AG09309 (cell line): ENCODE results near the gene CHRNE.

Experiments
- DNase-seq: peaks from one replicate; pipeline ENCODE4 v3.0.0-alpha.2; 2010; ENCODE audit warnings: low read depth
- H3K4me3 ChIP-seq: 2 replicates; pipeline ENCODE4 v1.5.1; 2011; ENCODE audit warnings: mild to moderate bottlenecking, low read depth, low read length, moderate library complexity; ENCODE audit not compliant: control insufficient read depth
- TF ChIP-seq, protein P1 (sequence below): IDR thresholded peaks from 2 replicates; pipeline ENCODE4 v1.5.1; 2011; ENCODE audit warnings: mild to moderate bottlenecking, low read depth, low read length, inconsistent platforms; ENCODE audit not compliant: insufficient read depth, control insufficient read depth; ENCODE audit errors: missing control alignments

The CHRNE gene

DNA sequence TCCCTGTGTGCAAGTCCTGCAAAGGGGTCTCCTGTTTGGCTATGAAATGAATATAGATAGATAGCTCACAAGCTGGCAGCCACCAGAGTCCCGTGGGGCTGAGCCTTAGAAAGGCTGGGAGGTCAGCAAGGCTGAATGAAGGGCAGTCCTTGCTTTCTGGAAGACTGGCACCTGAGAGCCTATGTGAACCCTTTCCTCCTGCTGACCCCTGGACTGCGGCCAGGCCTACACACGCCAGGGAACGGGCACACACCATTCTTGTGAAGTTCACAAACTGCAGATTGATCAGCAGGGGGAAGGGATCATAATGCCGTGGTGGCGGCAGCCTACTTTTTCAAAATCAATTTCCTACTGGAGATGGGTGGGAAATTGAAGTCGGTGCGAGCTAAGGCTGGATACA lies 4.5 kb downstream of the CHRNE start:
- no peak overlapping the region for H3K4me3 ChIP-seq
- TF ChIP-seq, protein P1, sequence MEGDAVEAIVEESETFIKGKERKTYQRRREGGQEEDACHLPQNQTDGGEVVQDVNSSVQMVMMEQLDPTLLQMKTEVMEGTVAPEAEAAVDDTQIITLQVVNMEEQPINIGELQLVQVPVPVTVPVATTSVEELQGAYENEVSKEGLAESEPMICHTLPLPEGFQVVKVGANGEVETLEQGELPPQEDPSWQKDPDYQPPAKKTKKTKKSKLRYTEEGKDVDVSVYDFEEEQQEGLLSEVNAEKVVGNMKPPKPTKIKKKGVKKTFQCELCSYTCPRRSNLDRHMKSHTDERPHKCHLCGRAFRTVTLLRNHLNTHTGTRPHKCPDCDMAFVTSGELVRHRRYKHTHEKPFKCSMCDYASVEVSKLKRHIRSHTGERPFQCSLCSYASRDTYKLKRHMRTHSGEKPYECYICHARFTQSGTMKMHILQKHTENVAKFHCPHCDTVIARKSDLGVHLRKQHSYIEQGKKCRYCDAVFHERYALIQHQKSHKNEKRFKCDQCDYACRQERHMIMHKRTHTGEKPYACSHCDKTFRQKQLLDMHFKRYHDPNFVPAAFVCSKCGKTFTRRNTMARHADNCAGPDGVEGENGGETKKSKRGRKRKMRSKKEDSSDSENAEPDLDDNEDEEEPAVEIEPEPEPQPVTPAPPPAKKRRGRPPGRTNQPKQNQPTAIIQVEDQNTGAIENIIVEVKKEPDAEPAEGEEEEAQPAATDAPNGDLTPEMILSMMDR = no peak
- no peak for DNase-seq

DNA sequence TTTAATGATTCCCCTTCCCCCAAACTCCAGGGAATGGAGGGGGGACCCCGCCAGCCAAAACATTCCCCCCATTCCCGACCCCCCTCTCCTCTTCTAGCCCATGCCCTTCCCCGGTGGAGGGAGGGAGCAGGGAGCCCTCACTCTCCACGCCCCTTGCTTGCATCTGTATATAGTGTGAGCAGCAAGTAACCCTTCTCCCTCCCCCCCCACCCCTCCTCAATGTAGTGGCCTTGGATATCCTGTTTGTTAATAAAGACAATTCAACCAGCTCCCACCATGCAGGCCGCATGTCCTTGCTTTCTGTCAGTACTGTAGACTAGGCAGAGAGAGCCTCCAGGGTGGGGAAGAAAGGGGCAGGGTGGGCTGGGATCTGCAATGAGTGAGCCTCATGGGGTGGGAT lies 5.1 kb downstream of the CHRNE start:
- no peak for DNase-seq
- no peak overlapping the region for H3K4me3 ChIP-seq
- TF ChIP-seq, protein P1 = no peak

DNA sequence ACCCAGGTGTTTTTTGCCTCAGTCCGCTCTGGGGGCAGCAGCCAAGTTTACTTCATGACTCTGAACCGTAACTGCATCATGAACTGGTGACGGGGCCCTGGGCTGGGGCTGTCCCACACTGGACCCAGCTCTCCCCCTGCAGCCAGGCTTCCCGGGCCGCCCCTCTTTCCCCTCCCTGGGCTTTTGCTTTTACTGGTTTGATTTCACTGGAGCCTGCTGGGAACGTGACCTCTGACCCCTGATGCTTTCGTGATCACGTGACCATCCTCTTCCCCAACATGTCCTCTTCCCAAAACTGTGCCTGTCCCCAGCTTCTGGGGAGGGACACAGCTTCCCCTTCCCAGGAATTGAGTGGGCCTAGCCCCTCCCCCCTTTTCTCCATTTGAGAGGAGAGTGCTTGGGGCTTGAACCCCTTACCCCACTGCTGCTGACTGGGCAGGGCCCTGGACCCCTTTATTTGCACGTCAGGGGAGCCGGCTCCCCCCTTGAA lies 5.7 kb downstream of the CHRNE start:
- TF ChIP-seq, protein P1 = no peak
- no peak for DNase-seq
- H3K4me3 ChIP-seq = no peak overlapping the region

DNA sequence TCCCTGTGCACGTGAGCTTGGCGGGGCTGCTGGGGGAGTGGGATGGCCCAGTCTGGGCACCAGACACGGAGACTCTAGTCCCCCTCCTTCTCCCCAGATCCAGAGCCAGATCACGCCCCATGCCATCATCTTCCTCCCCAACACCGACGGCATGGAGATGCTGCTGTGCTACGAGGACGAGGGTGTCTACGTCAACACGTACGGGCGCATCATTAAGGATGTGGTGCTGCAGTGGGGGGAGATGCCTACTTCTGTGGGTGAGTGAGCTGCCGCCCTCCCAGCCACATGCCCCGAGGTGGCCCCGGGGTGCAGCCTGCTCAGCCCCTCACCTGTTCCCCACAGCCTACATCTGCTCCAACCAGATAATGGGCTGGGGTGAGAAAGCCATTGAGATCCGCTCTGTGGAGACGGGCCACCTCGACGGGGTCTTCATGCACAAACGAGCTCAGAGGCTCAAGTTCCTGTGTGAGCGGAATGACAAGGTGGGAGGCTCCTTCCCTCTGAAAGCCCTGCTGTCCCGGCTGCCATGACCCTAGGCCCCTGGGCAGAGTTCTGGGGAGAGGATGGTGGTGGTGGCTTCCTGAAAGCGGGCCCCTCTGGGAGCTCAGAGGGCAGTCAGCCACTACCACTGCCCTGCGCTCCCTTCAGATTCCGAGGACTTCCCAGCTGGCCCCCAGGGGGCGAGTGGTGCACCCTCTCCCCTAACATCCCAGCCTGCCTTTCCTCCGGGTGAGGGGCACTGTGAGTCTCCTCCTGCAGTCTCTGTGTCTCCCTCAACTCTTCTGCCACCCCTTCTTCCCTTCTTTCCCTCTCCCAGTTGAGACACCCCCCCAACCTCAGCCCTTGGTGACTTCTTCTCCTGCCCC lies 6.3 kb downstream of the CHRNE start:
- DNase-seq = no peak
- TF ChIP-seq, protein P1 = no peak
- H3K4me3 ChIP-seq = no peak overlapping the region

DNA sequence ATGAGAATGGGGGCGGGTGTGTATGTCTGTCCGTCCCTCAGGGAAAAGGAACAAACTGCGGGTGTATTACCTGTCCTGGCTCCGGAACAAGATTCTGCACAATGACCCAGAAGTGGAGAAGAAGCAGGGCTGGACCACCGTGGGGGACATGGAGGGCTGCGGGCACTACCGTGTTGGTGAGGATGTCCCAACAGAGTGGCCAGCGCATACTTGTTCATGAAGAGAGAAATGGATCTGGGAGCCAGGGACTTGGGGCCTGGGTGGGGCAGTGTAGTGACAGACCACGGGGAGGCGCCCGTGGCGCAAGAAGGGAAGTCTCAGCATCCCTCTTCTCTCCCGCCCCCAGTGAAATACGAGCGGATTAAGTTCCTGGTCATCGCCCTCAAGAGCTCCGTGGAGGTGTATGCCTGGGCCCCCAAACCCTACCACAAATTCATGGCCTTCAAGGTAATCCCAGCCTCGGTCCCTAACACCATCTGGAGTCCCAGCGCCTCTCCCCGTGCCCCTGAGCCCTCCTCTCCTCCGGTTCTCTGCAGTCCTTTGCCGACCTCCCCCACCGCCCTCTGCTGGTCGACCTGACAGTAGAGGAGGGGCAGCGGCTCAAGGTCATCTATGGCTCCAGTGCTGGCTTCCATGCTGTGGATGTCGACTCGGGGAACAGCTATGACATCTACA lies 7.1 kb downstream of the CHRNE start:
- H3K4me3 ChIP-seq = no peak overlapping the region
- TF ChIP-seq, protein P1 = no peak
- no peak for DNase-seq

DNA sequence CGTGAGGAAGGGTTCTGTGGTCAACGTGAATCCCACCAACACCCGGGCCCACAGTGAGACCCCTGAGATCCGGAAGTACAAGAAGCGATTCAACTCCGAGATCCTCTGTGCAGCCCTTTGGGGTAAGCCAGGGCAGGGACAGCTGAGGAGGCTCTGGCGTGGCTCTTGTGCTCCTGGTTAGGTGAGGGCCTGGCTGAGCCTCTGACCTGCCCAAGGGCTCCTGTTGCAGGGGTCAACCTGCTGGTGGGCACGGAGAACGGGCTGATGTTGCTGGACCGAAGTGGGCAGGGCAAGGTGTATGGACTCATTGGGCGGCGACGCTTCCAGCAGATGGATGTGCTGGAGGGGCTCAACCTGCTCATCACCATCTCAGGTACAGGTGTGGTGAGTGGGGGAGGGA lies 7.8 kb downstream of the CHRNE start:
- no peak overlapping the region for H3K4me3 ChIP-seq
- TF ChIP-seq, protein P1 = no peak
- no peak for DNase-seq
